GM19468 (cell line): Measurements from ENCODE around the gene ADAP1.

ENCODE experiments used
- ATAC-seq: cut with Tn5 transposase; IDR thresholded peaks from one replicate; pipeline ENCODE4 v1.9.1; 2021; ENCODE audit warnings: mild to moderate bottlenecking, moderate library complexity, moderate number of reproducible peaks; ENCODE audit not compliant: unreplicated experiment; ENCODE audit errors: extremely low read depth

ADAP1 gene

GRCh38 chr7:886626-887487, 67.6 kb downstream of the ADAP1 start:
- no peak for ATAC-seq

DNA sequence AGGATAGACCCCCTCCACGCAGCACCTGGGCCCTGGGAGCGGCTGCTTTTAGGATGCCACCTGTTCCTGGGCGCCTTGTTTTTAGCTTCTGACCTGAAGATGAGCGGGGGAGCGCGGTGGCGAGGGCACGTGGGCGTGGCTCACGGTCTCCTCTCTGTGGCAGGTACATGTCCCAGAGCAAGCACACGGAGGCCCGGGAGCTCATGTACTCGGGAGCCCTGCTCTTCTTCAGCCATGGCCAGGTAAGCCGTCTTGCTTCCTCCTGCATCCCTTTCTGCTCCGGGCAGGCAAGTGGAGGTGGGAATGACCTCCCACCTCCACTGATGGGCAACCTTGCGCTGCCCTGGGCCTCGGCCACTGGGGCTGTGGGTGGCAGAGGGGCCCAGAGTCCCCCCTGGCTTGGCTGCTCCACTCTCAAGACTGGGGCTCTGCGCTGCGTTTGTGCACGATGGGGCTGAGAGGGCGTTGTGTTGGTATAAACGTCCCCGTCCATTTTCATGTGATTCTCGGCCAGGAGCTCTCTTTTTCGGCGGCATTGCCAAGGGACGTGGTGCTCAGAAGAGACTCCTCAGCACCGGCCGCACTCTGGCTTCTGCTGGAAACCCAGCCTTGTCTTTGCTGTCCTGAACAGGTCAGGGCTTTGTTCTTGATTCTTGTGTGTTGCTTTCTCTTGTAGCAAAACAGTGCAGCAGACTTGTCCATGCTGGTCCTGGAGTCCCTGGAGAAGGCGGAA, 68.4 kb downstream of the ADAP1 start:
- ATAC-seq, result no peak

- ATAC-seq, result no peak
These were observed 69.1 kb downstream of the ADAP1 start for GRCh38 chr7:885261-885892.

DNA sequence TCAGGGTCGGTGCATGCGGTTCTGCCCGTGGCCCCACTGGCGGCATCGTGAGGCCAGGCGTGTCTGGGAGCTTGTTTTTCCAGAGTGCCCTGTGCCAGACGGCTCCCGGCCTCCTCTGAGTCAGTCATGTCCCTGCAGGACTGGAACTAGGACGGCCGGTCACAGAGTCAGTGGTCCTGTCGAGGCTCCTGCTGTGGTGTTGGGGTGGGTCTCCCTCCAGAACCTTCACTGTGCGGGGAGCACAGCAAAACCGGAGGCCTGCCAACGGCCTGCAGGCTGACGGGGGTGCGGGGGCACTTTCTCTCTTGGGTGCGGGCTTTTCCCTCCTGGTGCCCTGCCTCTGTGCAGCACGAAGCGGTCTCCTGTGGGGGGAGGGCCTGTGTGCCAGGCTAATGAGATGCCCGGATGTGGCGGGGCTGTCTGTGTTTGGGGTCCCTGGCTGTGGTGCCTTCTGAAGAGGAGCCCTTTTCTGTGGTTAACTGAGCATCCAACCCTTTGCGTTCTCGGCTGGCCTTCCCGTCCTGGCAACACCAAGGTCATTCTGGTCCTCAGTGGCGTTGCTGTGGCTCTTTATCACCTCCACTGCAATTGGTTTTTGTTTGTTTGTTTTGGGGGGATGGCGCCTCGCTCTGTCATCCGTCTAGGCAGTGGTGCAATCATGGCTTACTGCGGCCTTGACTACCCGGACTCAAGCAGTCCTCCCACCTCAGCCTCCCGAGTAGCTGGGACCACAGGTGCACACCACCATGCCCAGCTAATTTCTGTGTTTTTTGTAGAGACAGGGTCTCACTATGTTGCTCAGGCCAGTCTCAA, 70.1 kb downstream of the ADAP1 start:
- ATAC-seq, result no peak

DNA sequence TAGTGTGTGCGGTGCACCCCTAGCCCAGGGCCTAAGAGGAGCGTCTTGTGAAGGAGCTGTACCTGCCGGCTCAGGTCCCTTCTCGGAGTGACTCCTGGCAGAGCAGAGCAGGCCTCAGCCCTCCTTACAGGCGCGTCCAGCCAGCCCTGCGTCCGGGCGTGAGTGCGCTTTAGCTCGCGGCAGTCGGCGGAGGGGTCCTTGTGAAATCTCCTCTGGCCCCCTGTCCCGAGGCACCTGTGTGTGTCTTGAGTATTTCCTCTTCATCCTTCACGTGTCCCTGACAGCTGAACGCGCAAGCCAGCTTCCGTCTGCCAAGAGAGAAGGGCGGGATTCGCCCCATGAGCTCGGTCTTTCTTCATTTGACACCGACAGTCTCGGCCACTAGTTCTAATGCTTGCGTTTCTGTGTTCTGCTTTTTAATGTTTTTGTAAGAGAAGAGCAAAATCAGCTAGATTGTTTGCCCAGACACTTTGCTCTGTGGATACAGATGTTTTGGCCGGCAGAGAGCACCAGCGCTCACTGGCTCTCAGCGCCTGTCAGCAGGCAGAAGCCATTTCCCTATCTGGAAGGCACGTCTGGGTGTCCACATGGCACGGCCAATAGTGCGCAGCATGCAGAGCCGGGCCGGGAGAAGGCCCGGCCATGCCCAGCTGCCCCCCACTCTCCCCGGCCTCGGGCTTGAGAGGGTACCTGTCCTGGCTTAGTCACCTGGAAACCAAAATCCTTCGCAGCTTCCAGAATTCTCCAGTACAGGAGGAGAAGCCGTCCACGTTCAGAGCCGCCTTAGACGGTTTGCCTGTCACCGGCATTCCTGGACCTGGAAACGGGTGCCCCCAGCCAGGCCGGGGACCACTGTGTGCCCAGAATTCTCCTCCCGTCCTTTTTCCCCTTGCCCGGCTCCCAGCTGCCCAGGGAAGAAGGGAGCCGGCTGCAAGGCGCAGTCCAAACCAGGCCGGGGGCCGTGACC, 71.1 kb downstream of the ADAP1 start:
- no peak for ATAC-seq

DNA sequence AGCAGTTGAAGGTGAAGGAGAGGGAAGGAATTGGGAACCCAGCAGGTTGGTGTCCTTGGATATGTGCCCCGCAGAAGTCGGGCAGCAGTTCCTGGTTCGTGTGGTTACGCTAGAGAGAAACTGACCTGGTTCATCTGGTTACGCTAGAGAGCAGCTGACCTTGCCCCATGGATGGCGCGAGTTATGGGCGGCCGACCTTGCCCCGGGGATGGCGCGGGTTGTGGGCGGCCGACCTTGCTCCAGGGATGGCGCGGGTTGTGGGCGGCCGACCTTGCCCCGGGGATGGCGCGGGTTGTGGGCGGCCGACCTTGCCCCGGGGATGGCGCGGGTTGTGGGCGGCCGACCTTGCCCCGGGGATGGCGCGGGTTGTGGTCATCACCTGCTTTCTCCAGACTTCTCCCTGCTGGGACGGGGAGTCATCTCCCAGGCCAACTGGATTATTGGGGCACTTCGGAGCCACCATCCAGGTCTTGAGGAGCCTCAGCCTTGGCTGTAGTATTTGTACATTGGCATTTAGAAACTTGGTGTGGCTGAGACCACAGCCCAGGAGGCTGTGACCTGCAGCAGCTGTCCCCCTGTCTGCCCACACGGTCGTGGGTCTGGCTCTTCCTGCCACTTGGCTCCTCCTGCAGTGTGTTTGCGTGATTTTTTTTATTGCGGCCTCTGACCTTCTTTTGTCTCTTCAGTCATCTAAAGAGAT, 72.0 kb downstream of the ADAP1 start:
- ATAC-seq, result no peak

DNA sequence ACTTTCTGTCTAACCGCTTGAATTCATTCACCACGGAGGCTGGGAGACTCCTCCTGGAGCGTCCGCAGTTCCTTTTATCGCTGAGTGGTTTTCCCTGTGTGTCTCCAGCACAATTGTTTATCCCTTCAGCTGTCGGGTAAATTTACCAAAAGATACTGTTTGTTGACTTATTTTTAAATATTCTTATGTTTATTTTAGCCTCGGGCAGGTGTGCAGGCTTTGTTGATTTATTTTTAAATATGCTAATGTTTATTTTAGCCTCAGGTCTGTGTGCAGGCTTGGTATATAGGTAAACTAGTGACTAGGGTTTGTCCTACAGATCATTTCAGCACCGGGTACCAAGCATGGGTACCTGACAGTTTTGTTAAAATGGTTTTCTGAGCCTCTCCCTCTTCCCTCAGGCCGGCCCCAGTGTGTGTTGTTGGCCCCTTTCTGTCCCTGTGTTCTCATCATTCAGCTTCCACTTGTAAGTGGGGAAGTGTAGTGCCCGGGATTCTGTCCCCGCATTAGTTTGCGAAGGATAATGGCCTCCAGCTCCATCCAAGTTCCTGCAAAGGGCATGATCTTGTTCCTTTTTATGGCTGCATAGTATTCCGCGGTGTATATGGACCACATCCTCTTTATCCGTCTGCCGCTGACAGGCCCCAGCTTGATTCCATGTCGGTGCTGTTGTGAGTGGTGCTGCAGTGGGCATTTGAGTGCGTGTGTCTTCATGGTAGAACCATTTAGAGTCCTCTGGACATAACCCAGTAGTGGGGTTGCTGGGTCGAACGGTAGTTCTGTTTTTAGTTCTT, 72.8 kb downstream of the ADAP1 start:
- ATAC-seq, result no peak

- ATAC-seq, result no peak
These were observed 74.0 kb downstream of the ADAP1 start for GRCh38 chr7:880450-880849.

GRCh38 chr7:879706-880105, 74.8 kb downstream of the ADAP1 start:
- no peak for ATAC-seq

- ATAC-seq, result no peak
These were observed 75.4 kb downstream of the ADAP1 start for GRCh38 chr7:879093-879492.

DNA sequence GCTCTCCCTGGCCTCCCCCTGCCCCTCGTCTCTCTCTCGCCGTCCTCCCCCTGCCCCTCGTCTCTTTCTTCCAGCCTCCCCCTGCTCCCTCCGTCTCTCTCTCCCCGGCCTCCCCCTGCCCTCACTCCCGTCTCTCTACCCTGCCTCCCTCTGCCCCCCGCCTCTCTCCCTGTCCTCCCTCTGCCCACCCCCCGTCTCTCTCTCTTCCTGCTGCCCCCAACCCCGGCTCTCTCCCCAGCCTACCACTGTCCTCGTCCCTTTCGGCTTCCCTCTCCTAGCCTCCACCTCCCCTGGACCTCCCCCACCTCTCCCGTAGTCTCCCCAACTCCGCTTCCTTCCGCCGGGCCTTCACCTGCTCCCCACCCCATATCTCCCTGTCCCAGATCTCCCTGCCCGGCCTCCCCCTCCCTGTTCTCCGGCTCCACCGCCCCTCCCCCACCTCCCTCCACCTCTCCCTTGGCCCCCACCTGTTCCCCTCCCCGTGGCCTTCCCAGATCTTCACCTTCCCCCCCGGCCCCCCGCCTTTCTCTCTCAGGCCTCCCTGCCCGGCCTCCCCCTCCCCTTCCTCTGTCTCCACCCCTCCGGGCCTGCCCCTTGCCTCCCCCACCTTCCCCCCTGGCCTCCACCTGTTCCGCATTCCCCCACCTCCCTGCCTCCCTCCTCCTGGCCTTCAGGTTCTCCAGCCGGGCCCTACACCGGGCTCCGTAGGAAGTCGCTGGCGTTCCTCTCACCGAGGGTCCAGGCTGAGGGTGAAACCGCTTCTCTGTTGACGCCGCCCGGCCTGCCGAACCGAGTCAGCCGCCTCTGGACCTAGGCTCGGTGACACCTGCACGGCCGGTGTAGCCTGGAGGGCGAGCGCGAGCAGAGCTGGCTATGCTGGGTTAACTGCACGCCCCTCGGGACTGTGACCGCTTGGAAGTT, 76.9 kb downstream of the ADAP1 start:
- ATAC-seq, result no peak

GRCh38 chr7:876972-877311, 77.5 kb downstream of the ADAP1 start:
- no peak for ATAC-seq

- ATAC-seq, result peak; percentile 66
These were observed 78.2 kb downstream of the ADAP1 start, which contains the start of gene GET4 for GRCh38 chr7:876077-876971. GET4 (plus strand) TSS chr7:876554; CDS start chr7:876646, 92 bp downstream.

GRCh38 chr7:875476-876076, 78.9 kb downstream of the ADAP1 start:
- no peak for ATAC-seq

DNA sequence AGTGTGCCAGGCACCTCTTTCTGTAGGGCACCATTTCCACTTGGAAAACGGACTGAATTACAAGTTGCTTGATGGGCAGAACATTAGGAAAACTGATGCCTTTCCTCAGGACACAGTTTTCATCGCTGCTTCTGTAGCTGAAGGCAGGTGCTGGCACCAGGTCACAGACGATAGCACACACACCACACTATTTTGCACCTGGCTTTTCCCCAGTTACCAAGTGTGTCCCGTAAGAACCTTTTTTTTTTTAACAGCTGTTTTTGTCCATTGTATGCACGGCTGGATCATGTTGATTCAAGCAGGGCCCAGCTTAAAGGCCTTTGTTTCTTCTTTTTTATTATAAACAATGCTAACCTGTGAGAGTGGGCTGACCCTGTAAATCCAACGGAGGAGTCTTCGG, 79.4 kb downstream of the ADAP1 start:
- no peak for ATAC-seq
